HepG2 (cell line): Measurements from ENCODE around the gene CNGA3. TPM values are rescaled to one million over a fixed set of nuclear protein-coding genes. Genes with fewer than 3 reads are reported as not detected.

Experiments used
- AGO2 ChIP-seq: fragments of 200-400 bp; formaldehyde crosslinking; optimal IDR thresholded peaks from 2 replicates; pipeline ENCODE3; 2017; ENCODE audit warnings: mild to moderate bottlenecking, low read depth, low read length, moderate library complexity
- ARNTL ChIP-seq: sonication (generic); formaldehyde crosslinking; IDR thresholded peaks from 2 replicates; pipeline ENCODE4 v1.4.0; 2020; ENCODE audit warnings: mild to moderate bottlenecking, missing genetic modification reagents
- CENPX ChIP-seq: sonication (generic); formaldehyde crosslinking; IDR thresholded peaks from 2 replicates; pipeline ENCODE4 v1.9.0; 2021; ENCODE audit warnings: mild to moderate bottlenecking, missing genetic modification reagents, moderate library complexity
- HOMEZ ChIP-seq: IDR thresholded peaks from 2 replicates; pipeline ENCODE4 v1.6.1; 2016; ENCODE audit warnings: low read depth
- JUND ChIP-seq: sonication (generic); formaldehyde crosslinking; IDR thresholded peaks from 2 replicates; pipeline ENCODE4 v1.8.0; 2022; ENCODE audit warnings: mild to moderate bottlenecking, missing genetic modification reagents
- KDM5B ChIP-seq: sonication (generic); formaldehyde crosslinking; IDR thresholded peaks from 2 replicates; pipeline ENCODE4 v1.4.0; 2020; ENCODE audit warnings: missing genetic modification reagents, mild to moderate bottlenecking, borderline replicate concordance
- KLF12 ChIP-seq: sonication (generic); formaldehyde crosslinking; IDR thresholded peaks from 2 replicates; pipeline ENCODE4 v1.4.0; 2020; ENCODE audit warnings: missing genetic modification reagents, borderline replicate concordance
- NFIC ChIP-seq: IDR thresholded peaks from 2 replicates; pipeline ENCODE4 v1.6.1; 2012; ENCODE audit warnings: mild to moderate bottlenecking, low read length, inconsistent platforms
- NFKBIZ ChIP-seq: IDR thresholded peaks from 2 replicates; pipeline ENCODE4 v1.6.1; 2018; ENCODE audit warnings: missing genetic modification reagents, missing compliant biosample characterization
- NFRKB ChIP-seq: fragments of 450-650 bp; IDR thresholded peaks from 2 replicates; pipeline ENCODE4 v1.6.1; 2017
- NRL ChIP-seq: sonication (generic); formaldehyde crosslinking; IDR thresholded peaks from 2 replicates; pipeline ENCODE4 v1.5.0; 2020; ENCODE audit warnings: missing genetic modification reagents, mild to moderate bottlenecking, moderate library complexity, borderline replicate concordance
- PHF20 ChIP-seq: sonication (generic); formaldehyde crosslinking; IDR thresholded peaks from 2 replicates; pipeline ENCODE4 v1.5.0; 2020; ENCODE audit warnings: mild to moderate bottlenecking, missing genetic modification reagents
- PHF5A ChIP-seq: IDR thresholded peaks from one replicate; pipeline ENCODE4 v1.6.1; 2018; ENCODE audit warnings: low read depth, missing genetic modification reagents; ENCODE audit not compliant: unreplicated experiment
- RFX1 ChIP-seq: fragments of 450-650 bp; IDR thresholded peaks from 2 replicates; pipeline ENCODE4 v1.6.1; 2017
- RORA ChIP-seq: sonication (generic); formaldehyde crosslinking; IDR thresholded peaks from 2 replicates; pipeline ENCODE4 v1.5.0; 2020; ENCODE audit warnings: mild to moderate bottlenecking, missing genetic modification reagents, moderate library complexity
- XRCC5 ChIP-seq: fragments of 200-400 bp; formaldehyde crosslinking; optimal IDR thresholded peaks from 2 replicates; pipeline ENCODE3; 2017; ENCODE audit warnings: mild to moderate bottlenecking, low read length
- ZBTB21 ChIP-seq: sonication (generic); formaldehyde crosslinking; IDR thresholded peaks from 2 replicates; pipeline ENCODE4 v1.4.0; 2020; ENCODE audit warnings: missing genetic modification reagents
- ZBTB37 ChIP-seq: sonication (generic); formaldehyde crosslinking; IDR thresholded peaks from 2 replicates; pipeline ENCODE4 v1.4.0; 2020; ENCODE audit warnings: mild to moderate bottlenecking, missing genetic modification reagents
- ZNF235 ChIP-seq: sonication (generic); formaldehyde crosslinking; IDR thresholded peaks from 2 replicates; pipeline ENCODE4 v1.8.1; 2023; ENCODE audit warnings: mild to moderate bottlenecking, missing genetic modification reagents, borderline replicate concordance
- ZNF329 ChIP-seq: sonication (generic); formaldehyde crosslinking; IDR thresholded peaks from 2 replicates; pipeline ENCODE4 v1.9.0; 2021; ENCODE audit warnings: low read depth, mild to moderate bottlenecking, missing genetic modification reagents
- ZNF335 ChIP-seq: sonication (generic); formaldehyde crosslinking; IDR thresholded peaks from 2 replicates; pipeline ENCODE4 v1.4.0; 2020; ENCODE audit warnings: missing genetic modification reagents
- ZNF432 ChIP-seq: sonication (generic); formaldehyde crosslinking; IDR thresholded peaks from 2 replicates; pipeline ENCODE4 v1.5.0; 2020; ENCODE audit warnings: missing genetic modification reagents, mild to moderate bottlenecking, borderline replicate concordance
- ZNF577 ChIP-seq: sonication (generic); formaldehyde crosslinking; IDR thresholded peaks from 2 replicates; pipeline ENCODE4 v1.4.0; 2020; ENCODE audit warnings: mild to moderate bottlenecking, low read depth, missing genetic modification reagents, borderline replicate concordance
- ZNF644 ChIP-seq: IDR thresholded peaks from 2 replicates; pipeline ENCODE4 v1.6.1; 2016; ENCODE audit warnings: low read depth
- ZSCAN9 ChIP-seq: IDR thresholded peaks from 2 replicates; pipeline ENCODE4 v1.6.1; 2016; ENCODE audit warnings: borderline replicate concordance
- polyA plus RNA-seq, 8 experiments: library from polyadenylated mRNA; depleted of rRNA in 3 of 8; stranded (reverse) in 7 of 8; unstranded in 1 of 8; fragments of >200 nt; fragmentation: Illumina TruSeq in 4 of 8; extraction: Trizol in 4 of 8; gene quantifications; 2 replicates each; pipeline versions ENCODE4 v1.2.1 to v1.2.3, GENCODE V29; 2011 to 2016; ENCODE audit warnings: low read depth in 4 of 8, missing spikeins in 1 of 8, mixed read lengths in 1 of 8; ENCODE audit not compliant: insufficient read depth in 1 of 8
- total RNA-seq, 5 experiments: library from RNA; depleted of rRNA; stranded (reverse); fragments of >200 nt; fragmentation: Illumina TruSeq; extraction: Trizol; gene quantifications; 2 replicates each; pipeline ENCODE4 v1.2.3, GENCODE V29; 2016; ENCODE audit warnings: low read depth in 1 of 5
- TF ChIP-seq, protein P1 (sequence below): sonication (generic); formaldehyde crosslinking; IDR thresholded peaks from 2 replicates; pipeline ENCODE4 v1.5.0; 2020; ENCODE audit warnings: mild to moderate bottlenecking, missing genetic modification reagents, moderate library complexity
- TF ChIP-seq, protein P2 (sequence below): sonication (generic); formaldehyde crosslinking; IDR thresholded peaks from 2 replicates; pipeline ENCODE4 v1.8.0; 2022; ENCODE audit warnings: mild to moderate bottlenecking, missing genetic modification reagents, moderate library complexity

The CNGA3 gene
- total and polyA plus RNA-seq, 2 of the 13 experiments (the other 11 are each of a cell fraction or from before 2014, with no cell fraction given), result not detected

- TF ChIP-seq PHF20 (CRISPR knock-in tag) (no peak; the same call in 1 of the 2 replicates), RORA (CRISPR knock-in tag) (no peak), ZNF335 (0 out of 2 replicates have a peak, but pooled peaks have one; percentile 49), NRL (CRISPR knock-in tag) (peak; percentile 17; the same call in 1 of the 2 replicates), KDM5B (CRISPR knock-in tag) (peak; percentile 62; the same call in 1 of the 2 replicates), PHF5A (CRISPR knock-in tag) (peak; percentile 42), ZSCAN9 (CRISPR knock-in tag) (peak; percentile 74), AGO2 (no peak), ZNF577 (no peak), KLF12 (CRISPR knock-in tag) (peak; percentile 83; the same call in 1 of the 2 replicates), ZNF644 (CRISPR knock-in tag) (no peak), CENPX (CRISPR knock-in tag) (no peak), NFRKB (no peak), HOMEZ (CRISPR knock-in tag) (0 out of 2 replicates have a peak, but pooled peaks have one; percentile 39), RFX1 (no peak), ZNF432 (CRISPR knock-in tag) (no peak), NFKBIZ (CRISPR knock-in tag) (no peak), ARNTL (0 out of 2 replicates have a peak, but pooled peaks have one; percentile 36), NFIC (no peak), XRCC5 (peak; percentile 87), ZNF235 (peak; percentile 94; the same call in 1 of the 2 replicates), ZBTB37 (CRISPR knock-in tag) (no peak), ZNF329 (CRISPR knock-in tag) (no peak), JUND (CRISPR knock-in tag) (no peak), ZBTB21 (CRISPR knock-in tag) (no peak)
- TF ChIP-seq, protein P1, sequence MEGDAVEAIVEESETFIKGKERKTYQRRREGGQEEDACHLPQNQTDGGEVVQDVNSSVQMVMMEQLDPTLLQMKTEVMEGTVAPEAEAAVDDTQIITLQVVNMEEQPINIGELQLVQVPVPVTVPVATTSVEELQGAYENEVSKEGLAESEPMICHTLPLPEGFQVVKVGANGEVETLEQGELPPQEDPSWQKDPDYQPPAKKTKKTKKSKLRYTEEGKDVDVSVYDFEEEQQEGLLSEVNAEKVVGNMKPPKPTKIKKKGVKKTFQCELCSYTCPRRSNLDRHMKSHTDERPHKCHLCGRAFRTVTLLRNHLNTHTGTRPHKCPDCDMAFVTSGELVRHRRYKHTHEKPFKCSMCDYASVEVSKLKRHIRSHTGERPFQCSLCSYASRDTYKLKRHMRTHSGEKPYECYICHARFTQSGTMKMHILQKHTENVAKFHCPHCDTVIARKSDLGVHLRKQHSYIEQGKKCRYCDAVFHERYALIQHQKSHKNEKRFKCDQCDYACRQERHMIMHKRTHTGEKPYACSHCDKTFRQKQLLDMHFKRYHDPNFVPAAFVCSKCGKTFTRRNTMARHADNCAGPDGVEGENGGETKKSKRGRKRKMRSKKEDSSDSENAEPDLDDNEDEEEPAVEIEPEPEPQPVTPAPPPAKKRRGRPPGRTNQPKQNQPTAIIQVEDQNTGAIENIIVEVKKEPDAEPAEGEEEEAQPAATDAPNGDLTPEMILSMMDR (CRISPR knock-in tag), result peak; percentile 30; the same call in 1 of the 2 replicates
- TF ChIP-seq, protein P2, sequence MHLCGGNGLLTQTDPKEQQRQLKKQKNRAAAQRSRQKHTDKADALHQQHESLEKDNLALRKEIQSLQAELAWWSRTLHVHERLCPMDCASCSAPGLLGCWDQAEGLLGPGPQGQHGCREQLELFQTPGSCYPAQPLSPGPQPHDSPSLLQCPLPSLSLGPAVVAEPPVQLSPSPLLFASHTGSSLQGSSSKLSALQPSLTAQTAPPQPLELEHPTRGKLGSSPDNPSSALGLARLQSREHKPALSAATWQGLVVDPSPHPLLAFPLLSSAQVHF, result no peak
These were observed 98.3 kb downstream of the CNGA3 start, which contains the start of gene INPP4A (continued) for GRCh38 chr2:98444436-98445176.
